HG03457 (cell line): ENCODE measurements around the gene GRK3.

ENCODE experiments used
- ATAC-seq: cut with Tn5 transposase; IDR thresholded peaks from one replicate; pipeline ENCODE4 v1.9.1; 2021; ENCODE audit warnings: moderate number of reproducible peaks; ENCODE audit not compliant: unreplicated experiment

GRK3 gene

GRCh38 chr22:25777870-25778269, 213.4 kb downstream of the GRK3 start:
- ATAC-seq: no peak
